Fibroblast of the aortic adventitia (primary cell): ENCODE data around the gene PIM3. TPM values are rescaled to one million over a fixed set of nuclear protein-coding genes. Genes with fewer than 3 reads are reported as not detected.

Experiments used
- DNase-seq: peaks from one replicate; pipeline ENCODE4 v3.0.0-alpha.2; 2010; ENCODE audit warnings: low read depth
- H3K4me3 ChIP-seq: 2 replicates; pipeline ENCODE4 v1.5.1; 2011; ENCODE audit warnings: low read depth, mild to moderate bottlenecking, control low read depth, low read length, moderate library complexity
- total RNA-seq: library from RNA; depleted of rRNA; stranded (reverse); fragments of >200 nt; gene quantifications from 2 replicates; pipeline ENCODE4 v1.2.3, GENCODE V29; 2012; ENCODE audit warnings: low replicate concordance
- TF ChIP-seq, protein P1 (sequence below): IDR thresholded peaks from 2 replicates; pipeline ENCODE4 v1.5.1; 2011; ENCODE audit warnings: mild to moderate bottlenecking, low read length, control low read depth, inconsistent platforms; ENCODE audit not compliant: insufficient read depth

The PIM3 gene
- total RNA-seq, 1 donor: 15.2 TPM

DNA sequence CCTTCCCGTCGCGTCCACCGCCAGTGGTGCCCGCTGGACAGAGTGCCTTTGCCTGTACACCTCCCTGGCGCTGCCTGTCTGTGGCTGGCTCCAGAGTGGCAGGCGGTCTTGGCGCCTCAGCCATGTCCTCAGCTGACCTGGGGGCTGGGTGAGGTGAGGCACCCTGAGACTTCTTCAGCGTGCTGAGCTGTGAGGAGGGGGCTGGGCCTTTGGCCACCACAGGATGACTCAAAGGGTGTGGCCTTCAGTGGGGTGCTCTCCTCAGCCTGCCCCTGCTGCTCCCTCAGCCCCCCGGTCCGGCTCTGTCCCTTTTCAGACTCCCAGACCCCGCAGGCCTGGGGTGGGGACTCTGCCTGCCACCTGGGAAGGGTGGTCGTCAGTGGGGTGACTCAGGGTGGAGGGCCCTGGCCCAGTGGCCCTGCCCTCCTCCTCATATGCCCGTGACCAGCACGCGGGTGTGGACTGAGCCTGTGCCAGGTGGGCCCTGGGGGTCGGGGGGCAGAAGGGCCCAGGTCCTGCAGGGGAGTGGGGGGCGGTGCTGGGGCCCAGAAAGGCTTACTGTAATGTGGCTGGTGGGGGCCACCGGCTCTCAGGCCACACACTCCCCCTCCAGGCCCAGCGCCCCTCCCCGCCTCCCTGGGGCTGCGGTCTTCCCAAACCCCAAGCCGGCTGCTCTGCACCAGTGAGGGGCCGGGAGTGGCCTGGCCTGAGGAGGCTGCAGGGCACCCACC lies 26.2 kb upstream of the PIM3 start:
- TF ChIP-seq, protein P1, sequence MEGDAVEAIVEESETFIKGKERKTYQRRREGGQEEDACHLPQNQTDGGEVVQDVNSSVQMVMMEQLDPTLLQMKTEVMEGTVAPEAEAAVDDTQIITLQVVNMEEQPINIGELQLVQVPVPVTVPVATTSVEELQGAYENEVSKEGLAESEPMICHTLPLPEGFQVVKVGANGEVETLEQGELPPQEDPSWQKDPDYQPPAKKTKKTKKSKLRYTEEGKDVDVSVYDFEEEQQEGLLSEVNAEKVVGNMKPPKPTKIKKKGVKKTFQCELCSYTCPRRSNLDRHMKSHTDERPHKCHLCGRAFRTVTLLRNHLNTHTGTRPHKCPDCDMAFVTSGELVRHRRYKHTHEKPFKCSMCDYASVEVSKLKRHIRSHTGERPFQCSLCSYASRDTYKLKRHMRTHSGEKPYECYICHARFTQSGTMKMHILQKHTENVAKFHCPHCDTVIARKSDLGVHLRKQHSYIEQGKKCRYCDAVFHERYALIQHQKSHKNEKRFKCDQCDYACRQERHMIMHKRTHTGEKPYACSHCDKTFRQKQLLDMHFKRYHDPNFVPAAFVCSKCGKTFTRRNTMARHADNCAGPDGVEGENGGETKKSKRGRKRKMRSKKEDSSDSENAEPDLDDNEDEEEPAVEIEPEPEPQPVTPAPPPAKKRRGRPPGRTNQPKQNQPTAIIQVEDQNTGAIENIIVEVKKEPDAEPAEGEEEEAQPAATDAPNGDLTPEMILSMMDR: no peak
- H3K4me3 ChIP-seq: peak overlapping the region; percentile 62
- DNase-seq: peak; percentile 32

DNA sequence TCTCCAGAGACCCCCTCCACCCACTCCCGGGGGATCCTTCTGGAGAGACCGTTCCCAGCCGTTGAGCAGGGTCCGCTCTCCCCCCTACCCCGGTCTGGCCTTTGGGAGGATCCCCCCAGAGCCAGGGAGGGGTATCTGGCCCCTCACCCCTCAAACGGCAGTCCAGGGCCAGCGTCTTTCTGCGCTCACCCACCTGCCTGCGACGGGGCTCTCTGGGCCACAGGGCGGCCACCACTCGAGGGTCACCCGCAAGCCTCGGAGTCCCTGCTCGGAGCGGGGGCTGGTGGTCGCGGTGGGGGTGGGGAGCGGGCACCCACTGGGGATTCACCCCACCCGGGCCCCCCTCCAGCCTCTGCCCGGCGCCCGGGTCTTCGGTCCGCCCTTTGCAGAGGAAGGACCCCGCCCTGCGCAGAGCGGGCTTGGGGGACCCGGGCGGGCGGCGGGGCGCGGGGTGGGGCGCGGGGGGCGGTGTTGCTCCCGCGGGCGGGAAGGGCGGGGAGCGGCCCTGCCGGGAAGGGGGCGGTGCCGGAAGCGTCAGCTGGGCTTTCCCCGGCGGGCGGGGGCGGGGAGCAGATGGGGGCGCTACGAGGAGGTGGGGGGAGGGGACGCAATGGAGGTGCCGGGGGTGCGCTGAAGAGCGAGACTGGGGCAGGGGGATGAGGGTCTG lies 25.5 kb upstream of the PIM3 start:
- peak overlapping the region; percentile 62 for H3K4me3 ChIP-seq
- TF ChIP-seq, protein P1: no peak
- peak; percentile 65 for DNase-seq

DNA sequence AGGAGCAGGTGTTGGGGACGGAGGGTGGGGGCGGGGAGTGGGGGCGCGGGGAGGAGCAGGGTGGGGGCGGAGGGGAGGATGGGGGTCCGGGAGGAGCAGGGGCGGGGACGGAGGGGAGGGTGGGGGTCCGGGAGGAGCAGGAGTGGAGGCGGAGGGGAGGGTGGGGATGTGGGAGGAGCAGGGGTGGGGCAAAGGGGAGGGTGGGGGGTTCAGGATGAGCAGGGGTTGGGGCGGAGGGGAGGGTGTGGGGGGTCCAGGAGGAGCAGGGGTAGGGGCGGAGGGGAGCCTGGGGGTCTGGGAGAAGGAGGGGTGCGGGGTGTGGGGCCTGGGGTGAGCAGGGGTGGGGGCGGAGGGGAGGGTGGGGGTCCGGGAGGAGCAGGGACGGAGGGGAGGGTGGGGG lies 25.0 kb upstream of the PIM3 start:
- peak overlapping the region; percentile 40 for H3K4me3 ChIP-seq
- TF ChIP-seq, protein P1: no peak
- peak; percentile 57 for DNase-seq

DNA sequence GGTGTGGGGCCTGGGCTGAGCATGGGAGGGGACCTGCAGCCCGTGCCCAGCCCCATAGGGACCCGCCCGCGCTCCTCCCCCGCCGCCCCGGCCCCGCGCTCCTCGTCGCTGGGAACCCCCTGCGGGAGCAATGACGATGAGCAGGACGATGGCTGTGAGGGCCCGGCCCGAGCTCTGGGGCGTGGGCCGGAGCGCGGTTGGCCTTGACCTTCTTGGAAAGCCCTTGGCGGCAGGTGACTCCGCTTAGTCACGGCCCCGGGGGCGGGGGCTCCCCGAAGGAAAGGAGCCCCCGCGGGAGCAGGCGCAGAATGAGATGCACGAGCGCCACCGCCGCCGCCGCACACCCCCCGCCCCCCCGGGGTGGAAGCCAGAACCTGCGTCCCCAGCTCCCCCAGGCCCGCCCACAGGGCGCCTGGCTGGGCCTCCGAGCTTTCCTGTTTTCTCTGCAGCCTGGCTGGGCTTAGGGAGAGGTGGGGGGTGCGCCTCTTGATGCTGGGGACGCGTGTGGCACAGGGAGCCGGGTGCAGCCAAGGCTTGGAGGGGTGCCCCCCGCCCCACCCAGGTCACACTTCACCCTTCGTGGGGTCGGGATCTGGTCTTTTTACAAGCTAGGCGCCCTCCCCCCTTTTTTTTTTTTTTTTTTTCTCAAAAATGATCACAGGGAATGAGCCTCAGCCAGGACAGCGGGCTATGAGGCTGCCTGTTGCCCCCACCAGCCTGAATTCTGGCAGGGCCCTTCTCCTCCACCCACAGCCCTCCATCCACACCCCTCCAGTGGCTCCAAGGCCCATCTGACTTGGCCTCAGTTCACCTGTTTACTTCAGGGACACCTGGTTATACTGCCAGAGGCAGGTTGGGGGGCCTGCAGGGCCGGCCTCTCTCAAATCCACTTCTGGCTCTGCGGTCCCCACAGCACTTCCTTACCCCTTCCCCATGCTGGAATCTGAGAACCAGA lies 24.3 kb upstream of the PIM3 start:
- peak; percentile 92 for DNase-seq
- TF ChIP-seq, protein P1: no peak
- H3K4me3 ChIP-seq: peak overlapping the region; percentile 28

DNA sequence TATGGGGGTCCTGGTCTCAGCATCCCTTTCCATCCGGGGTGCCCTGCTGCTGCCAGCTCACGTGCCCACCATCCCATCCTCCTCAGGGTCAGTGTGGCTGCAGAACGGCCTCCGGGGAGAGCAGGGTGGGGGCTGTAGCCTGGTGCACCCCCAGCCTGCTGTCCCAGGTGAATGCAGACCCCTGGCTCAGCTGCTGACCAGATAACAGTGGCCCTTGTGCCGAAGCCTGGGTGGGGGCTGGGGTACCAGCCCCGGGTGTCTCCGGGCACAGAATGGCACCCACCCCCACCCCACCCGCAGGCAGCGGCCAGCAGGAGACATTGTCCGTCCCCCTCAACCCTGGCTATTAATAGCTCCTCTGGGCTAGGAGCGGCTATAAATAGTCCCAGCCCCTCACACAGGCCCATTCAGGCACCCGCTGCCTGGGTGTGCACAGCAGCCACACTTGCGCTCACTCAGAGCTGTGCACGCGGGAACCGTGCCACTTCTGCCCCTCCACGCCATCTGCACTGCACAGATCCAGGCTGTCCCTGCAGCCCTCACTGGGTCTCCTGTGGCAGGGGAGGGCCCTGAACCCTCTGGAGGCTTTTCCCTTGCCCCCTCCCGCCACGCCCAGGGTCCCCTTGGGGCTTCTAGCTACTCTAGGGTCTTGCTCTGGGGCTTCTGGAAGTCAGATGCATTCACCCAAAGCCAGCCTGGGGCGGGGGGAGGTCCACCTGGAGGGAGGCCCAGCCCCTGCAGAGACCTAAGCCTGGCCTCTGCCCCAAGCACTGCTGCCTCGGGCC lies 23.4 kb upstream of the PIM3 start:
- TF ChIP-seq, protein P1: no peak
- H3K4me3 ChIP-seq: no peak overlapping the region
- DNase-seq: no peak
